Measurements from ENCODE around the gene RBMS1. TPM values are rescaled to one million over a fixed set of nuclear protein-coding genes. Genes with fewer than 3 reads are reported as not detected.

RBMS1 gene
- total and polyA plus RNA-seq, 2 donors (not counting 1 experiment from before 2014, with no cell fraction given), result 18.0 to 36.7 TPM

DNA sequence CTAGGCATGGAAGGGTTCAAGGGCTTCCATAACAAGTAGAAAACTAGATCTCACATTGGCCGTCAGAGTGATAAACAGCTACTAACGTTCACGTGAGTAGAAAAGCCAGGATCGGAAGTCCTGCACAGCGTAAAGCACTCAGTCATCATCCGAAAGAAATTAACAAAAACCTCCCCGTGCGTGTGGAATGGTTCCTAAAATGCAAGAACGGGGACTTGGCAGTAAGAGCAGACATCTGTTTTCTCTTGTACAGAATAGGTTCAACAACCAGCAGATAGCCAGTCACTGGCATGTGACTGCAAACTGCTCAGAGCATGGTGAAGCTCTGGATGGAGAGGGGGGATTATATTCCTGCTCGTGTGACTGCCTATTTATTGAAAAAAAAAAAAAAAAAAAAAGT, 186.6 kb downstream of the RBMS1 start:
- no peaks in the 10 kb centered on the region for H3K9me3 Mint-ChIP-seq (ENCODE audit: insufficient read depth)
- H3K4me3 Mint-ChIP-seq, result no peak overlapping the region
- no peaks in the 10 kb centered on the region for H3K79me2 ChIP-seq (ENCODE audit: control insufficient read depth, insufficient read depth, low read length)
- no peak overlapping the region for H2AFZ ChIP-seq (ENCODE audit: insufficient read depth, low read depth, low read length, poor library complexity, severe bottlenecking)
- H3K4me1 ChIP-seq (ENCODE audit: control insufficient read depth in 2 of 2, insufficient read depth in 2 of 2, low read length in 2 of 2), result no peaks in the 10 kb centered on the region
- H3K36me3 ChIP-seq (replicated peaks in 1 of 2; ENCODE audit: control extremely low read depth in 1 of 2, control insufficient read depth in 1 of 2, extremely low read depth in 1 of 2, insufficient read depth in 2 of 2, low read length in 1 of 2), result peaks cover 0 to 29% of the 10 kb centered on the region in 2 experiments
- DNase-seq (no peak), ATAC-seq (ENCODE audit: low read depth) (no peak)
- intact Hi-C loops (cut with micrococcal nuclease), result no loop called here
- no peaks in the 10 kb centered on the region for H3K4me1 Mint-ChIP-seq
- H3K27me3 Mint-ChIP-seq, result no peaks in the 10 kb centered on the region
- 97% methylated on average over 9 of the region's 10 CpGs for WGBS (ENCODE audit: insufficient coverage)
- no peak overlapping the region for H3K27ac Mint-ChIP-seq
- POLR2A ChIA-PET, result no interaction called here
- H3K27me3 ChIP-seq (replicated peaks in 1 of 4; ENCODE audit: control extremely low read depth in 1 of 4, control insufficient read depth in 3 of 4, insufficient read depth in 4 of 4, low read length in 3 of 4), result no peaks in the 10 kb centered on the region
- no peak overlapping the region for H3K4me3 ChIP-seq (ENCODE audit: control extremely low read depth in 1 of 5, extremely low read depth in 1 of 5, insufficient read depth in 1 of 5, low read depth in 2 of 5, low read length in 4 of 5)
- H3K4me2 ChIP-seq (replicated peaks; ENCODE audit: low read depth, low read length, poor library complexity, severe bottlenecking), result no peak overlapping the region
- H4K20me1 ChIP-seq (ENCODE audit: control insufficient read depth, insufficient read depth, low read length, poor library complexity, severe bottlenecking), result peaks cover 6% of the 10 kb centered on the region
- no peaks in the 10 kb centered on the region for H3K9me3 ChIP-seq (ENCODE audit: control extremely low read depth in 1 of 3, control insufficient read depth in 2 of 3, insufficient read depth in 1 of 3, low read length in 2 of 3)
- TF ChIP-seq CTCF (IDR thresholded peaks at IDR 0.05) (no peak), EZH2 (IDR thresholded peaks at IDR 0.05; ENCODE audit: borderline replicate concordance, insufficient read depth, low read depth, low read length, poor library complexity, severe bottlenecking) (no peak)
- no peak overlapping the region for H3K27ac ChIP-seq (ENCODE audit: low read length in 2 of 2)
- H3K9ac ChIP-seq (ENCODE audit: low read length), result no peak overlapping the region
- CTCF ChIA-PET, result interaction anchor here (1.8 kb wide), 1 partner anchor 18 kb away, joined by 4 read pairs; no protein-coding TSS in a partner anchor

DNA sequence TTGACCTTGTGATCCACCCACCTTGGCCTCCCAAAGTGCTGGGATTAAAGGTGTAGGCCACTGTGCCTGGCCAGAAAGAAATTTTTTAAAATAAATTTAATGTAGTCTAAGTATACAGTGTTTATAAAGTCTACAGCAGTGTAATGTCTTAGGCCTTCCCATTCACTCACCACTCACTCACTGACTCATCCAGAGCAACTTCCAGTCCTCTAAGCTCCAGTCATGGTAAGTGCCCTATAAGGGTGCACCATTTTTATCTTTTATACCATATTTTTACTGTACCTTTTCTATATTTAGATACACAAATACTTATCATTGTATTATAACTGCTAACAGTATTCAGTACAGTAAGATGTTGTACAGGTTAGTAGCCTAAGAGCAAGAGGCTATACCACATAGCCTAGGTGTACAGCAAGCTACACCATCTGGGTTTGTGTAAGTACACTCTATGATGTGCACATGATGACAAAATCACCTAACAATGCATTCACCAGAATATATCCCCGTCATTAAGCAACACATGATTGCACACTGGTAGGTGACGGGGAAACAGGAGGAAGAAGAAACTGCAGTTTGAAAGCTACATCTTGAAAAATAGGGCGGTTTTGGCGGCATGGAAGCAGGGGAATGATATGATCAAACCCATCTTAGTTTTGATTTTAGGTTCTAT, 188.4 kb downstream of the RBMS1 start:
- no peak overlapping the region for H3K4me3 ChIP-seq (ENCODE audit: control extremely low read depth in 1 of 5, extremely low read depth in 1 of 5, insufficient read depth in 1 of 5, low read depth in 2 of 5, low read length in 4 of 5)
- H3K27ac ChIP-seq (ENCODE audit: low read length in 2 of 2), result no peak overlapping the region
- 100% methylated on average over 1 of the region's 4 CpGs for WGBS (ENCODE audit: insufficient coverage)
- DNase-seq, result no peak
- intact Hi-C loops (cut with micrococcal nuclease), result no loop called here
- H3K79me2 ChIP-seq (ENCODE audit: control insufficient read depth, insufficient read depth, low read length), result no peaks in the 10 kb centered on the region
- TF ChIP-seq EZH2 (IDR thresholded peaks at IDR 0.05; ENCODE audit: borderline replicate concordance, insufficient read depth, low read depth, low read length, poor library complexity, severe bottlenecking), result no peak
- TF ChIP-seq CTCF (IDR thresholded peaks at IDR 0.05), result no peak
- H3K27me3 ChIP-seq (replicated peaks in 1 of 4; ENCODE audit: control extremely low read depth in 1 of 4, control insufficient read depth in 3 of 4, insufficient read depth in 4 of 4, low read length in 3 of 4), result no peaks in the 10 kb centered on the region
- no peak overlapping the region for H3K4me2 ChIP-seq (replicated peaks; ENCODE audit: low read depth, low read length, poor library complexity, severe bottlenecking)
- H2AFZ ChIP-seq (ENCODE audit: insufficient read depth, low read depth, low read length, poor library complexity, severe bottlenecking), result no peak overlapping the region
- ATAC-seq (ENCODE audit: low read depth), result no peak
- Mint-ChIP-seq H3K27ac (no peak overlapping the region), H3K4me1 (no peaks in the 10 kb centered on the region), H3K4me3 (no peak overlapping the region), H3K27me3 (no peaks in the 10 kb centered on the region), H3K9me3 (ENCODE audit: insufficient read depth) (no peaks in the 10 kb centered on the region)
- H3K9ac ChIP-seq (ENCODE audit: low read length), result no peak overlapping the region
- CTCF ChIA-PET, result interaction anchor here (0.9 kb wide), 1 partner anchor 19 kb away, joined by 4 read pairs; no protein-coding TSS in a partner anchor
- peaks cover 6% of the 10 kb centered on the region for H4K20me1 ChIP-seq (ENCODE audit: control insufficient read depth, insufficient read depth, low read length, poor library complexity, severe bottlenecking)
- H3K36me3 ChIP-seq (replicated peaks in 1 of 2; ENCODE audit: control extremely low read depth in 1 of 2, control insufficient read depth in 1 of 2, extremely low read depth in 1 of 2, insufficient read depth in 2 of 2, low read length in 1 of 2), result peaks cover 0 to 31% of the 10 kb centered on the region in 2 experiments
- POLR2A ChIA-PET, result no interaction called here
- H3K9me3 ChIP-seq (ENCODE audit: control extremely low read depth in 1 of 3, control insufficient read depth in 2 of 3, insufficient read depth in 1 of 3, low read length in 2 of 3), result no peaks in the 10 kb centered on the region
- no peaks in the 10 kb centered on the region for H3K4me1 ChIP-seq (ENCODE audit: control insufficient read depth in 2 of 2, insufficient read depth in 2 of 2, low read length in 2 of 2)
